NCI-H2171 (cell line): ENCODE data around the gene ERC1.
"Not testable (repeated sequence)": the region's sequence is repeated elsewhere in the genome, so short reads cannot be mapped to it uniquely, and the experiment has no call there.

Experiments
- DNase-seq: peaks from one replicate; lab custom pipeline; 2025; lab: John Stamatoyannopoulos, UW

ERC1 gene

DNA sequence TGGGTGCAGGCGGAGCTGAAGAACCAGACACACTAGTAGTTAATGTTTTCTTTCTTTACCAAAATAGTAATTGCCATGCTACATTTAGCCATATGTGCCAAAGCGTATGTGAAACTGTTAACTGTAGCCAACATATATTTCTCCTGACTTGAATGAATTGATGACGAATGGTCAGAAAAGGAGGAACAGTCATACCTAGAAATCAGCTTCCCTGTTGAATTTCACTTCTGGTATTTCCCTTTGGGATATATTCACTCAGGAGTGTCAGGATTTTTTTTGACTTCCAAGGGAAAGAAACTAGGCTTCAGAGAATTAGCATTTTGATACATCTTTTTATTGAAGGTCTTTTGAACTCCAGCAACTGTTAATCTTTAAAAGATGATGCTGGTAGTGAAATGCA, 87.0 kb downstream of the ERC1 start:
- no peak for DNase-seq

DNA sequence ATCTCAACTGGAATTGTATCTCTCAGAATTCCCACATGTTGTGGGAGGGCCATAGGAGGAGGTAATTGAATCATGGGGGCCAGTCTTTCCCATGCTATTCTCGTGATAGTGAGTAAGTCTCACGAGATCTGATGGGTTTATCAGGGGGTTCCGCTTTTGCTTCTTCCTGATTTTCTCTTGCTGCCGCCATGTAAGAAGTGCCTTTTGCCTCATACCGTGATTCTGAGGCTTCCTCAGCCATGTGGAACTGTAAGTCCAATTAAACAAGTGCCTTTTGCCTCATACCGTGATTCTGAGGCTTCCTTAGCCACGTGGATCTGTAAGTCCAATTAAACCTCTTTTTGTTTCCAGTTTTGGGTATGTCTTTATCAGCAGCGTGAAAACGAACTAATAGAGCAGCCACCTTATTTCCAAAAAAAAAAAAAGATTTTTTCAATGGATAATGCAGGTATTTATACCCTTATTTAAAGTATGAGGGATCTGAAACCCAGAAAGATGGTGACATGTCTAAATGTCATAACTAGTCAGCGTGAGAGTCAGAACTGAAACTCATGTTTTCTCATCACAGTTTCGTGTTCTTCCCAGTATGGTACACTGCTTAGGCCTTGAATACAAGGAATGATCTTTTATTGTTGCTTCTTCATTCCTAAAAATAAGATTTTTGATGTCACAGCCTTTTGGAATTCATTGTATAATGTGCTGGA, 89.6 kb downstream of the ERC1 start:
- no peak for DNase-seq

DNA sequence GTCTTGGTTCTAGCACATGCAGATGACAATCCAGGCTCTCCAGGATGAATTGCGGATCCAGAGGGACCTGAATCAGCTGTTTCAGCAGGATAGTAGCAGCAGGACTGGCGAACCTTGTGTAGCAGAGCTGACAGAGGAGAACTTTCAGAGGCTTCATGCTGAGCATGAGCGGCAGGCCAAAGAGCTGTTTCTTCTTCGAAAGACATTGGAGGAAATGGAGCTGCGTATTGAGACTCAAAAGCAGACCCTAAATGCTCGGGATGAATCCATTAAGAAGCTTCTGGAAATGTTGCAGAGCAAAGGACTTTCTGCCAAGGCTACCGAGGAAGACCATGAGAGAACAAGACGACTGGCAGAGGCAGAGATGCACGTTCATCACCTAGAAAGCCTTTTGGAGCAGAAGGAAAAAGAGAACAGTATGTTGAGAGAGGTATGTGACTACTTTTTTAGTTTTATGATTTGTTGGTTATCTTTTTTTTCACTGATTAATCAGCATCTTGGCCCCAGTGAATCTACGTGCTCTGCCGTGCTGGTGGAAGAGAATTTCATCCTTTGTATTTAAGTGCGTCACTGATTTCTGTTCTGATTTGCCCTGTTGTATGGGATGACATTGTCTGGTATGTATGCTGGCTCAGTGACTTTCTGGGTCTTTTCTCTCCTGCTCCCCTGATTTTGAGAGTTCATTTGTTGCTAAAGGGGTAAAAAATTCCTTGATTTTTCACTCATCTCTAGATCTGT, 92.3 kb downstream of the ERC1 start:
- DNase-seq = no peak

DNA sequence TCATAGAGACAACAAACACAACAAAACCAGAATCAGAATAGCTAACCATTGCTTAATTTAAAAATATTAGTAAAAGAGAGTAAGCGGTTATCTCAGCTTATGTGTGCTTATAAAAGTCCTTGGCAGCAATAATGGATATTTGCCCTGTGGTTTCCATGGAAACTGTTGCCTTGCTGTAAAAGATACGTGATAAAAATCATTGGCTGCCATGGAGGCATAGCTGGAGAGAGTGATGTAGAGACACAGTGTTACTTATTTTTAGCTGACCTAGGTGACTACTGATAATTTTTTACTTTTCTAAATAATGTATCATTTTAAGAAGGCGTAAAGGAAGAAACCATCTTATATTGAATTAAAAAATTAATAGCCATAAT, 92.9 kb downstream of the ERC1 start:
- peak; percentile 35 for DNase-seq

DNA sequence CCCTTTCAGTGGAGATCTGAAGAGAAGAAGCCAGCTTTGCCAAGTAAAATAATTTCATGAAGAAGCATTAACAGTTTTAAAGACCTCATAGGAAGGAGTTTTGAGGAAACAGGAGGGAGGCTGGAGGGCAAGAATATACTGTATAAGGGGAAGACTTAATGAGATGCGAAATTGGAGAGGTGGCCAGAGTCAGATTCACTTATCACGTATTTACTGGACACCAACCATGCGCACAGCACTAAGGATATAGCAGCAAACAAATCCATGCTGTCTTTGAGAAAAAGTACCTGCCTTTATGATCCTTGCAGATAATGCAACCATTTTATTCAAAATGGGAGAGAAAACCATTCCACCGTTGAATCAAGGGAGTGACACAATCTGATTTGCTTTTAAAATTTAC, 100.3 kb downstream of the ERC1 start:
- DNase-seq = no peak

DNA sequence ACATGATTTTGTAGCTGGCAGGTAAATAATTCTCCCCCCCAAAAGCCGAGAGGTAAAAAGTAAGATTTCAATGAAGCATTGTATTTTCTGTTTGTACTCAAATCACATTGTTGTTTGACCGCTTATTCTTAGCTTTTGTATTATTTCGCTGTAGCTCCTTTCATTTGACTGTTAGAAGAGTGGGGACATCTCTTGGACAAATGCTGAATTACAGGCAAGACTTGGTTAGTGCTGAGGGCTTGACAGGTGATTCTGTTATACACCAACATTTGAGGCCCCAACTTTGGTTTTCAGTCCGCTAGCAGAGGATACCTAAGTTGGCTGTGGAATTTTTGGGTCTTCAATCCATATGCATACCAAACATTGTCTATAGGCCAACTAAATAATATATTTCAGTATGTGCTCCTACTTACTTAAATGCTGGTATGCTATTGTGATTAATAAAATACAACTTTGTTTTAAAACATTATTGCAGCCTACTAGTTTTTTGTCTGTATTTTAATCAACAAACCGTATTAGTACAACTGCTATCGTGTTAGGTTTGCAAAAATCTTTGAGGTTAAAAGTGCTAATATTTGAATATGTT, 102.2 kb downstream of the ERC1 start:
- DNase-seq = peak; percentile 43

DNA sequence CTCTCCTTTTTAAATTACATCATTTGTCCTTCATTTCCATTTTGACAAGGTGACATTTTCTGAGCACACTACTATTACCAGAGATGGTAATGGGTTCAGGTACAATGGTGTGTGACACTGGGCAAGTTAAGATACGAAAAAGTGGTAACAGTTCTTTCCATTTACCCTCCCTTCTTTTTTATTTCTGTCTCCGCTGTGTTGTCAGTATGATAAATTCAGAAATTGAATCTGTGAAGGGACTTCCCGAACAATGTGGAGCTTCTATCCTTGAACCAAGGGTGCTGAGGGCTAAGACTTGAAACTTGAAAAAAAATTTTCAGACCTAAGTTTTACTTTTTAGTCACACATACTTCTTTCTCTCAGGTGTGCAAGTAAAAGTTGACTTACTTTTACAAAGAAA, 103.7 kb downstream of the ERC1 start:
- DNase-seq = no peak

DNA sequence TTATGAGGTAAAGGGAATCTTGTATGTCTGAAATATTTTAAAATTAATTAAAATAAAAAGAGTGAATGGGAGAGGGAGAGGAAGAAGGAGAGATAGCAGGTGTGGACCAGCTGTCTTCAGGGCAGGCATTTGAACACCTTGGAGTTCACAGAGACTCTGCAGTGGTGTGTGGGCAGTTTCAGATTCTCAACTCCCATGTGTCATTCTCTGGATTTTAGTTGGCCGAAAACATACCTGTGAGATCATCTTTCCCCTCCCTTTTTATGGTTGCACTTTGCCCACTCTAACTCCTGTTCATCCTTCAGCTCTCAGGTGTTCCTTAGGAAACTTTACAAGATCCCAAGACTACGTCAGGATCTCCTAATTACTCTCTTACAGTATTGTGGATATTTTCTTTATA, 108.1 kb downstream of the ERC1 start:
- DNase-seq = no peak

DNA sequence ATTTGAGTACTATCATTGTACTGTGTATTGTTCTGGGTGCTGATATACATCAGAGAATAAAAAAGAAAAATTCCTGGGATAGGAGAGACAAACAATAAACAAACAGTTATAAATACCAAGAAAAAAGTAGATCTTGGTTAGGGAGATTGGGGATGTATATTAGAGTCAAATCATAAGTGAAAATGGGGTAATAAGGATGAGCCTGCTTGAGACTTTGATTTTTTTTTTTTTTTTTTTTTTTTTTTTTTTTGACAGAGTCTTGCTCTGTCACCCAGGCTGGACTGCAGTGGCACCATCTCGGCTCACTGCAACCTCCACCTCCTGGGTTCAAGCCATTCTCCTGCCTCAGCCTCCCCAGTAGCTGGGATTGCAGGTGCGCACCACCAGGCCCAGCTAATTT, 108.6 kb downstream of the ERC1 start:
- not testable (repeated sequence) for DNase-seq

DNA sequence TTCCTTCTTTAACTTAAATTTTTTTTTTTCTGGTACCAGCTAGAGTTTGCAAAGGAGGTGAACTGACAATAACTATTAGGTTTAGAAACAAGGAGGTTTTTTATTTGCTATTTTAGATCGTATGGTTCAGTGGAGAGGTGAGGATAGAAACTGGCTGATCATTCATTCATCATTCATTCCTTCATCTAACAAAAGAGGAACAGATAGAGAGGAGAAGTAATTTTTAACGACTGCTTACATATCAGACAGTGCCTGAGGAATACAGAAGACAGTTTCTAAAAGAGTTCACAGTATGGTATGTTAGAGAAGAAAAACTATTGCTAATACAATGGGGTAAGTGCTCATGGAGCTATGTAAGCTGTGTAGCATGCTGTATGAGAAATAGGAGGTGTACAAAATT, 111.1 kb downstream of the ERC1 start:
- no peak for DNase-seq

DNA sequence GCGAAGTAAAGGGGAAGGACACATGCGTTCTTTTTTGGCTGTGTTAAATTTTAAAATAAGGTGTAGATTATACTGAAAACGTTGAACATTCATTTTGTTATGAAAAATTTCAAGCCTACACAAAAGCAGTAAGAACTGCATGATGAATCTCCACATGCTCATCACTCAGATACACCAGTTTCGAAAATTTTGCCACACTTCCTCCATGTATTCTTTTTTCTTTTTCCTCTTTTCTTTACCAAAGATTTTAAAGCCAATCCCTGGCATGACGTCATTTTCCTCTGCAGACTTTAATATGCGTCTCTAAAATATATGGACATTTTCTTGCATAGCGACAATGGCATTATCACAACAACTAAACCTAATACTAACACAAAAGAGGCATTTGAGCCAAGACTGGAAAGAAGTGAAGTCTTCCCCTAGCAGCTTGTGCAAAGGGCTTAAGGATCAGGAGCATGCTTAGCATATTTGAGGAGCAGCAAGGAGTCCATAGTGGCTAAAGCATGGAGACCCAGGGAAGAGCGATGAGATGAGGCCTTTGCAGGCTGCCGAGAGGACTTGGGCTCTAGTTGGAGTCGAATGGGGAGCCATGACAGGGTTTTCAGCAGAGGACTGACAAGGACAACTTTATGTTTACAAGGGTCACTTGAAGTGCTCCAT, 111.9 kb downstream of the ERC1 start:
- DNase-seq = no peak

DNA sequence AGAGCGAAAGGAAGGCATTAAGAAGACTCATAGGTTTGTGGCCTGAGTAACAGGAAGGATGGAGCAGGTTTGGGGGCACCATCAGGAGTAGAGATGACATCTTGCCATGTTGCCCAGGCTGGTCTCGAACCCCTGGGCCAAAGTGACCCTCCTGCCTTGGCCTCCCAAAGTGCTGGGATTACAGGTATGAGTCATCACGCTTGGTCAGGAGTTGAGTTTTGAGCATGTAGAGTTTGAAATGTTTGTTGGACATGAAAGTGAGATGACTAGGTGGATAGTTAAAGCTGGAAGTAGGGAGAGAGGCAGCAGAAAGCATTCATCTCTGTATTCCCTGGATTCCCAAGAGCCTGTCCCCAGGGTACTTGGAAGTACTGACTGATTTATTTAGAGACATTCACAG, 112.6 kb downstream of the ERC1 start:
- DNase-seq = no peak

DNA sequence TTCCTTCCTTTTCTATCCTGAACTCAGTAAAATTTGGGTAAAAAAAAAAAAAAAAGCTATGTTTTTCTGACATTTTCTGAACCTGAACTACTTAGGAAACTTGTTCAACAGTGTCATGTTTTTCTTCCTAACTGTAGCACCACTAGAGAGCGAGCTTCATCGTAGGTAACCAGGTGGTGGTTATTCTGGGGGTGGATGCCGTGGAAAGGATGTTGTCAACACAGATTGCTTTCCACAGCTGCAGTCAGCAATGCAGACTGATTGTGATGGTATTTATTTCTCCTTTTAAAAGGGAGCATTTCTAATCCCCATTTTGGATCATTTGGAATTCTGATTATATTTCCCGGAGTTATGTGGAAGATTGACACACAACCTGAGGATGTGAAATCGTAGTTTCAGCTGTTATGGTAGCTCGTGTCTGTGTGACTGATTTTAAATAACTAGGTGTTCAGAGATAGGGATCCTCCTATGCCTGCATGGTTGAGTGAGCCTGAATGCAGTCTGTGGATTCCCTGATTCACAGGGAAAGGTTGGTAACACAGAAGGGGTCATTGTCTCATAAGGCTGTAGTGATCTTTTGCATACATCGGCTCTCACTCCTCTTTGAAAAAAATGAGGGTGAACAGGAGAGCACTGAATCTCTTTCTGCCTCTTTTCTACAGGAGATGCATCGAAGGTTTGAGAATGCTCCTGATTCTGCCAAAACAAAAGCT, 113.2 kb downstream of the ERC1 start:
- DNase-seq = no peak

DNA sequence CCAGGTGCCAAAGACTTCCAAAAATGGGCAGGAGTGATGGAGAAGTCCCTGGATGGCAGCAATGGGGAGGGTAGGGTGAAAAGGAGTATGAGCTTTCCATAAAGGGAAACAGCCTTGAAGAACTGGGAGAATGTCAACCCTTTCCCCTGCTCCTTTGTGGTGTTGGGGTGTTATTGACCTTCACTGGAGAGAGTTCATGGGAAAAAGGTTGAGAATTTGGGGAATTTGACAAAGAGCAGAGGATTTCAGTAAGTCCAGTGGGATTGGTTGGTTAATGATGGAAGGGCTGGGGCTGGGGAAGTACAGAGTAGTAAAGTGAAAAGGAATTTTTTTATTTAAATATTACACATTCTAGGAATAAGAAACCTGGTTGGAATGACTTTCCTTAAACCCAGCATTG, 116.6 kb downstream of the ERC1 start:
- DNase-seq = no peak

DNA sequence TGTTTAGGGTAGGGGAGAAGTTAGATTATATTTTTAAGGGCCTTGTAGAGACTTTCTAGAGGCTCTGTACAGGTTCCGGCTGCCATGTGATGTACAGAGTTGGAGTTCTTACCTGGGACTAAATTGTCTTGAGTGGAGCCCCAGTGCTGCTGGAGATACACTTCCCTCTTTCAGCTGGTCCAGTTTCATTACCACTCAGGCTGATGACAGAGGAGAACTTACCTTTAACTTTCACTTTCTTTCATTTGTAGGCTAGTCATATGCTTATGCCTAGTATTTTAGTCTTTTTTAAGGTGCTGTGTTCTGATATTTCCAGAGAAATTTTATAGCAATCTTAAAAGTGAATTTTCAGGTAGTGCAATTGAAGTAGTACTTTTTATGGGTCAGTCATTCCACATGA, 117.3 kb downstream of the ERC1 start:
- no peak for DNase-seq

DNA sequence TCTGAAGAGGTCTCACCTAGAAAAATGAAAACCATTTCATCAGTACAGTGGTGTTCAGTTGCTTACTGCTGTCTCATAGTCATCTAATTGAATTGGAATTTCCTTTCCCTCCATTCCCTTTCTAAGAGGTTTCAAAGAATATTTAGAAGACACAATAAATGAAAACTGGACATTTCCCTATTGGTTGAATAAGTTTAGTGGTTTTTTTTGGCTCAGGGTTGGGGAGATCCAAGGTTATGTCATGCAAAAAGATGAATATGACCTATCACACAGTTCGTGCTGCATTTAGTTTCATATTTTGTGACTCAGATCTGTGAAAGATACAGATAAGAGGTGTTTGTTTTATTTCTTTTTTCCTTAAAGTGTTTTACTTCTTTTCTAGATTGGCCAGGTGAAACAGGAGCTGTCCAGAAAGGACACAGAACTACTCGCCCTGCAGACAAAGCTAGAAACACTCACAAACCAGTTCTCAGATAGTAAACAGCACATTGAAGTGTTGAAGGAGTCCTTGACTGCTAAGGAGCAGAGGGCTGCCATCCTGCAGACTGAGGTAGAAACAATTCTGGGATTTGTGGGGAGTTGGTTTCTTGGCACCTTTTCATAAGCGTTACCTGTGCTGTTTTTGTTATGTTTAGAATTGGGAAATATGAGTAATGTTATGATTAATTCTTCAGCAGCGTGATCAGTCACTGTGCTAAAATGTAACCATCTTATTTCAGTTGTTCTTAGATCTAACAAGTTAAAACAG, 124.6 kb downstream of the ERC1 start:
- DNase-seq = no peak

DNA sequence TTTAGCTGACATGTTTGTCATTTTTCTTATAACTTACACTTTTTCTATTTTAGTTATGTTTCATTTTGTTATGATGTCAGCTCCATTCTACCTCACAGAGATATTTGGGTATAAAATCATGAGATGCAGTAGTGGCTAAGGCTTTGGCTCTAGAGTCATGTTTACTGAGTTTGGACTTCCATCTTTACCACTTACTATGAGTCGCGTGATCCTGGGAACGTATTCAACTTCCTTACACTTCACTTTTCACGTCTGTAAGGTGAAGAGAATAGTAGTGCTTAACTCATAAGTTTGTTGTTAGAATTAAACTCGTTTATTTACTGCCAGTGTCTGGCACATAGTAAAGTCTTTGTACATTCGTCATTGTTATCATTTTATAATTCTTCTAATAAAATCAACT, 126.3 kb downstream of the ERC1 start:
- no peak for DNase-seq

DNA sequence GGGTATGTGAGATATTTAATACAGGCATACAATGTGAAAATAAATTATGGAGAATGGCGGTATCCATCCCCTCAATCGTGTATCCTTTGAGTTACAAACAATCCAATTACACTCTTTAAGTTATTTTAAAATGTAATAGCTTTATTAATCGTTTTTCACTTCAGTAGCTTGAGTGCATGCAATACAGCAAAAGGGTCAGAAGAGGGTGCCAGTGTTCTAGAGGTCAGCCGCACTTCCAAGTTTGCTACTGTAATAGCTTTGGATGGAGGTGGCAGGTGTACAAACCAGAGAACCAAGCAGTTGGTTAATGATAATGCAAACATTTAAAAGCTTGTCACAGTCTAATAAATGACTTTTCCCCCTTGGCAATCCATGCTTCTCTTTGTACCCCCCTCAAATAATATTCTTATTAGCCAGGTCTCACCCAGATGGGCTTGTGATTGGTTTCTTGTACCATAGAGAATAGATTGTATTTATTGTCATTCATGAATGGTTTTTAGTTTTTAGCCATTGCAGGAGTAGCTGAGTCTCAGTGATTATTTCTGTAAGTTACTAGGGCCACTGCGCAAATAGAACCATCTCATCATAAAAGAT, 127.0 kb downstream of the ERC1 start:
- peak; percentile 79 for DNase-seq

DNA sequence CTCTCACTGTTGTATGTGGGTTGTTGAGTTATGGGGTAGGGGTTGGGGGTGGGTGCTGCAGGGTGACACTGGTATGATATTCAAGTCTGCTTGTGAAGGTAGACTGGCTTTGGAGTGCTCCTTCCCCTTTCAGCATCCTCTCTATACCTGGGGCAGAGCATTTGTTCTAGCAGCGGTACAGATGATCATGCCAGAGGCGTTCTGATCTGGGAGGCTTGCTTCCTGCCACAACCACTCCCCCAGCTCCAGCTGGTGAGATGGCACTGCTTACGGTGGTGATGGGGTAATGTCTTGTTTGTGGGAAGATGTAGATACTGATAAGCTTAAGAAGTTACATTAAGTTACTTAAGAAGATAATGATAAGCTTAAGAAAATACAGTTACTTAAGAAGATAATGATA, 131.8 kb downstream of the ERC1 start:
- no peak for DNase-seq

DNA sequence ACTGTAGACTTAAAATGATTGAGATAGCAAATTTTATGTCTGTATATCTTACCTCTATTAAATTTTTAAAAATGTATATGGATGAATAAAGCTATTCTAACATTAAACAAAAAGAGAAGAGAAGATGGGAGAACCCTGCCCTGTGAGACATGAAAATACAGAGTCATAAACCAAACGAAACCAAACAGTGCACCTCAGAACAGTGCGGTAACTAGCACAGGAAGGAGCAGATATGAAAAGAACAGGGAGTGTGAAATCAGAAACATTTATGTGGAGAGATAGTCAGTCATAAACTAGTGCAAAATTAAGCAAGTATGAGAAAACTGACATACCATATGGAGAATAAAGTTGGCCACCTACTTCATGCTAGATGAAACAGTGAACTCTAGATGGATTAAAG, 135.1 kb downstream of the ERC1 start:
- no peak for DNase-seq

DNA sequence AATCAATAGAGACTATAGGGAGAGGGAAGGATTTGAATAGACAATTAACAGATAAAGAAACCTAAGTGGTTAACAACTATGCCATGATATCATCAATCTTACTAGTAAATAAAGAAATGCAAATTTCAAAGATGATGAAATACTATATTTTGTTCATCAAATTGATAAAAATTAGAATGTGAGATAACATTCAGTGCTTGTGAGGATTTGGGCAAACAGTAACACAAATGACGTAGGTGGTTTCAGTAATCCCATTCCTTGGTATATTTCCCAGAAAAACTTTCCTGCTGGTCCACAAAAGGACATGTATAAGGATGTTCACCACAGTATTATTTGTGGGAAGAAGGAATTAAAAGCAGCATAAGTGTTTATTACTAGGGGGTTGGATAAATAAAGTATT, 136.0 kb downstream of the ERC1 start:
- DNase-seq = no peak
